RKO (cell line): ENCODE measurements around the gene NEURL2.

Experiments
- DNase-seq: peaks from one replicate; pipeline ENCODE4 v3.0.0-alpha.2; 2016; ENCODE audit warnings: low spot score

Gene NEURL2

DNA sequence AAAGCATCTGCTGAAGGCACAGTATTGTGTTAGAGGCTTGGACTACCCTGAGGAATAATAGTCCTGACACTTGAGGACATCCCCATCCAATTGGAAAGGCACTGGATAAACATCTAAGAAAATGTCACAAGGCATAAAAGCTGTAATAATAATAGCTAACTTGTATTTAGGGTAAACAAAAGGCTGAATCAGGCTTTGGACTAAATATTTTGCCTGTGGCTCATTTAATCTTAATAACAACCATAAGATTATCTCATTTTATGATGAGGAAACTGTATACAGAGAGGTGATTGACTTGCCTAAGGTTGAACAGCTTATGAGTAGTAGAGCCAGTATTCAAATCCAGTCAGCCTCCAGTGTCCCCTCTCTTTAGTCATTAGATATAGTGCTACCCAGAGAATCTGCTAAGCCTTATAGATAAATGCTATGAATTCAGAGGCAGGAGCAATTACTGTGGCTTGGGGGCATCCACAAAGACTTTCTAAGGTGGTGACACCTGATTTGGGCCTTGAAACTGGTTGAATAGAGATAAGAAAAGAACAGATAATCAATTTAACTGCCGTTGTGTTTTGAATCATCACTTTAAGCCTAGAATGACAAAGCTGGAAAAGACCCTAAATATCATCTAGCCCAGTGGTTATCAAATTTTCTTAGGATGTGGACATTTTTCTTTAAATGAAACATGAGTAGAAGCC is 17.5 kb downstream of the NEURL2 start:
- no peak for DNase-seq

- DNase-seq = no peak
Measured at GRCh38 chr20:45872626-45873025, 18.4 kb downstream of the NEURL2 start.

GRCh38 chr20:45867819-45868176 is 23.2 kb downstream of the NEURL2 start:
- DNase-seq = peak; percentile 56

DNA sequence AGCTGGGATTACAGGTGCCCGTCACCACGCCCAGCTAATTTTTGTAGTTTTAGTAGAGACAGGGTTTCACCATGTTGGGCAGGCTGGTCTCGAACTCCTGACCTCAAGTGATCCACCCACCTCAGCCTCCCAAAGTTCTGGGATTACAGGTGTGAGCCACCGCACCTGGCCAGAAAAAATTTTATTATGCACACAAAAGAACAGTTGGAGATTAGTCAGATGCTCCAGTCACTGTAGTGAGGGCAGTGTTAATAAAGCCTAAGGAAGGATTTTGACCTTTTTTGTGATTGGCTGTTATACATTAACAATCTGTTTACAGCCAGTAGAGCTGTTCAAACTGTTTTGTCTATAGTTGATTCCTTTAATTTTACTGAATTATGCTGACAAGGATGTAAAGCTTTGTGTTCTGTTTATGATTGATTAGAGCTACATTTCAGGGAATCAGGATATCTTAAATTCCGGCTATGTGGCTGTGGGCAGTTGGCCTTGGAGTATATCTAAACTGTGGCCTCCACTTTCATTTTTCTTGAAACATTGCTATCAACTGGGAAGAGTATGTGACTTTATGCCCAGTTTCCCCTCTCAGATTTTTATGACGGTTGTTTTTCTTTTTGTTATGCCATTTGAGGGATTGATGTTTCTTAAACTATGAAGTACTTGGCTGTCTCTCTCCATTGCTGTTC is 23.7 kb downstream of the NEURL2 start:
- DNase-seq = no peak

DNA sequence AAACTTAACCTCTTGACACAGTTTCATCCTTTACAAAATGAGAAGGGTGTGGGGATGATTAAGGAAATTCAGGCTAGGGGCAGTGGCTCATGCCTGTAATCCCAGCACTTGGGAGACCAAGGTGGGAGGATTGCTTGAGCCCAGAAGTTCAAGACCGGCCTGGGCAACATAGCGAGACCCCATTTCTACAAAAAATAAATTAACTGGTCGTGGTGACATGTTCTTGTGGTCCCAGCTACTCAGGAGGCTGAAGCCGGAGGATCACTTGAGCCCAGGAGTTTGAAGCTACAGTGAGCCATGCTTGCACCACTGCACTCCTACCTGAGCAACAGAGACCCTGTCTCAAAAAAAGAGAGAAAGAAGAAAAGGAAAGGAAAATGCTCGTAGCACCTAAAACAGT is 24.6 kb downstream of the NEURL2 start:
- no peak for DNase-seq

GRCh38 chr20:45863543-45864470 is 27.2 kb downstream of the NEURL2 start:
- no peak for DNase-seq

GRCh38 chr20:45861221-45862075 is 29.6 kb downstream of the NEURL2 start:
- DNase-seq = no peak

DNA sequence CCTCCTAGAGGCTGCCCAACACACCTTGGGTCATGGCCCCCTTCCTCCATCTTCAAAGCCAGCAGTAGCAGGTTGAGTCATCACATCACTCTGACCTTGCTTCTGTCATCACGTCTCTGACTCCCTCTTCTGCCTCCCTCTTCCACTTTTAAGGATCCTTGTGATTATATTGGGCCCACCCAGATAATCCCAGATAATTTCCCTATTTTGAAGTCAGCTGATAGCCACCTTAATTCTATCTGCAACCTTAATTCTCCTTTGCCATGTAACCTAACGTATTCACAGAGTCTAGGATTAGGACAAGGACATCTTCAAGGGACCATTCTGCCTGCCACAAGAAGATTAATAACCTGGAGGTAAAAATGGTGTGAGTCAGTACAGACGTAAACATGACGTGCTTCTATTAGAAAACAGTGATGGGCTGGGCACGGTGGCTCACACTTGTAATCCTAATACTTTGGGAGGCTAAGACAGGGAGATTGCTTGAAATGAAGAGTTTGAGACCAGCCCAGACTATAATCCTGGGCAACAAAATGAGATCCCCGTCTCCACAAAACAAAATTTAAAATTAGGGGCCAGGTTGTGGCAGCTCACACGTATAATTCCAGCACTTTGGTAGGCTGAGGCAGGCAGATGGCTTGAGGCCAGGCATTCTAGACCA is 30.3 kb downstream of the NEURL2 start:
- peak; percentile 45 for DNase-seq

- no peak for DNase-seq
Measured at GRCh38 chr20:45859916-45860315, 31.1 kb downstream of the NEURL2 start.

DNA sequence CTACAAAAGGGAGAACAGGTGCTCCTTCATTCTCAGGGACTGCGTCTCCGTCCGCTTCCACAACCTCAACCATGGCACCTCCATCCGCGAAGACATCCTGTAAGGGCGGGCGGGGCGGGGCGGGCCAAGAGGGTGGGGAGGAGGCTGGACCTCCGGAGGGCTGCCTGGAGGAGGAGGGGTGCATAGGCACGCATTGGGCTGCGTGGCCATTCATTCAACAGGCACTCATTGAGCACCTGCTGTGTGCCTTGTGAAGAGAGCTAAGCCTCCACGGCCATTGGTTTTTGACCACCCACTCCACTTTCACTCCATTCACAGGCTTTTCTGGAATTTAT is 33.2 kb downstream of the NEURL2 start:
- DNase-seq = no peak

GRCh38 chr20:45857114-45857881 is 33.7 kb downstream of the NEURL2 start, which contains the start of the genes ACOT8 and ZSWIM3:
Gene ACOT8 (minus strand): TSS chr20:45857392. CDS start chr20:45857315, 77 bp downstream.
Gene ZSWIM3 (plus strand): TSS chr20:45857614. CDS start chr20:45857826, 212 bp downstream.
- peak; percentile 100 for DNase-seq

- no peak for DNase-seq
Measured at GRCh38 chr20:45853484-45853883, 37.5 kb downstream of the NEURL2 start.

DNA sequence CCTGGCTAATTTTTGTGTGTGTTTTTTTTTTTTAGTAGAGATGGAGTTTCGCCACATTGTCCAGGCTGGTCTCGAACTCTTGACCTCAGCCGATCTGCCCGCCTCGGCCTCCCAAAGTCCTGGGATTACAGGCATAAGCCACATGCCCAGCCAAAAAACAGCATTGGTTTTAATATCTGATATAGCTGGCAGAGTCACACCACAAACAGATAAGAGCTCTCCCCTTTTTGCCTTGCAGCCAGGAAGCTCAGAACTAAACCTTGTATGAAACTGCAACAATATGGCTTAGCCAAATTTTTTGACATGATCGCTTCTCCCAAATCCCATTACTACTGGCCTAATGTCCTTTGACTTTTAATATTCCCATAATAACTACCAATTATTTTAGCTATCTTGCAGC is 38.7 kb downstream of the NEURL2 start:
- DNase-seq = no peak

DNA sequence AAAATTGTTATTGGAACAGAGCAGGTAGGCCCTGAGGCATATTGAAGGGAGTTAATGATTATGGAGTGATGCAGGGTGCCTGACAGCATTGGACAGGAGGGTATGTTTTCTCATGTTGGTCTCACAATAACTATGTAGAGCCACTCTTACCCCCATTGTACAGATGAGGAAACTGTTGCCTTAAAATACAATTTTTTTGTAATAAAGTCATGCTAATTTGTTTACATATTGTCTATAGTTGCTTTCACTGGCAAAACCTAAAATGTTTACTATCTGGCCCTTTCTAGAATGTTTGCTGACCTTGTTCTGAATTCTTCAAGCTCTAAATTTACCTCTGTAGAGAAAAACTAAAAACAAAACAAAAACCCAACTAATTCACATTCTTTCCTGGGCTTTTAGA is 39.5 kb downstream of the NEURL2 start:
- no peak for DNase-seq

DNA sequence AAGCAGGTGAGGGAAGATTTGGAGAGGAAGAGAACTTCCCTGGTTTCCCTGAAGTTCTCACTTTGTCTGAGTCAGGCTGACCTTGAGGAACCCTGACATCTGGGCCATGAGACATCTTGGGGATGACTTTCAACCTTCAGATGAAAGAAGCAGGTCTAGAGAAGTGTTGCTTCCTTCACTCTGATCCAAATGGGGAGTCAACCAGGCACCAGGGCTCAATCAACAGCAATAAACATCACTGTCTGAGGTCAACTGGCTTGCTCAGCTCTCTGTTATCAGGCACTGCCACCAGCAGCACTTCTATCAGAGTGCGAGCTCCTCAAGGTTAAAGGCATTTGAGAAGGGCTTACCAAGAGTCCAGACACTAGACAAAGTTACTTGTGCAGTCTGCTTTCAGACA is 40.1 kb downstream of the NEURL2 start:
- DNase-seq = no peak

GRCh38 chr20:45850238-45850637 is 40.8 kb downstream of the NEURL2 start:
- no peak for DNase-seq

DNA sequence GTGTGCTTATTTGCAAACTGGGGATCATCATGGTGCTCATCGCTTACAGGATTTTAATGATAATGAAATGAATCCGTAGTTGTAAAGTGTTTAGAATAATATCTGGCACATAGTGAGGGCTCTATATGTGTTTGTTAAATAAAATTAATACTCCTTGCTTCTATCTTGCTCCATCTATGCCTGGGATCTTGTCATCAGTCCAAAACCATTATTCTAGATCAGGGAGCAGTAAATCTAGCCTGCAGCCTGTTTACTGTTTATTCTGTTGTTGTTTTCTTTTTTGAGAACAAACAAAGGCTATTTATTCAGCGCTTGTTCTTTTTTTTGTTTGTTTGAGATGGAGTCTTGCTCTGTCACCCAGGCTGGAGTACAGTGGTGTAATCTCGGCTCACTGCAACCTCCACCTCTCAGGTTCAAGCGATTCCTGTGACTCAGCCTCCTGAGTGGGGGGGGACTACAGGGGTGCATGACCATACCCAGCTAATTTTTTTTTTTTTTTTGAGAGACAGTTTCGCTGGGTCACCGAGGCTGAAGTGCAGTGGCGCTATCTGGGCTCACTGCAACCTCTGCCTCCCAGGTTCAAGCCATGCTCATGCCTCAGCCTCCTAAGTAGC is 41.9 kb downstream of the NEURL2 start:
- DNase-seq = no peak

- no peak for DNase-seq
Measured at GRCh38 chr20:45848421-45848820, 42.6 kb downstream of the NEURL2 start.

GRCh38 chr20:45845452-45845851 is 45.6 kb downstream of the NEURL2 start:
- no peak for DNase-seq

GRCh38 chr20:45843506-45843905 is 47.5 kb downstream of the NEURL2 start:
- no peak for DNase-seq
